Activated CD4-positive, alpha-beta T cell treated with anti-CD3 and anti-CD28 coated beads for 36 hours (primary cell): ENCODE results near the gene C17orf67. TPM values are rescaled to one million over a fixed set of nuclear protein-coding genes. Genes with fewer than 3 reads are reported as not detected.

Source experiments
- ATAC-seq: fragments of 200-7000 bp; cut with Tn5 transposase; one replicate; pipeline ENCODE4 v1.10.0; 2021; ENCODE audit warnings: mild to moderate bottlenecking, moderate library complexity
- CTCF ChIA-PET: fragments of 350-600 bp; sonication (Branson Sonifier 250); formaldehyde crosslinking; loops from one replicate; lab custom pipeline; 2021; ENCODE audit warnings: antibody characterized with exemption; lab: Charles Lee
- POLR2A ChIA-PET: fragments of 350-600 bp; sonication (Branson Sonifier 250); formaldehyde crosslinking; loops from one replicate; lab custom pipeline; 2021; ENCODE audit warnings: antibody characterized with exemption, inconsistent platforms; lab: Charles Lee
- DNase-seq: peaks from one replicate; pipeline ENCODE4 v3.0.0-alpha.2; 2020
- H3K27ac Mint-ChIP-seq: one replicate; pipeline ENCODE4 v1.8.0; 2021; ENCODE audit warnings: mixed read lengths
- H3K27me3 Mint-ChIP-seq: one replicate; pipeline ENCODE4 v1.8.0; 2021; ENCODE audit warnings: mixed read lengths
- H3K36me3 Mint-ChIP-seq: one replicate; pipeline ENCODE4 v1.8.0; 2021; ENCODE audit warnings: low read depth, mixed read lengths
- H3K4me1 Mint-ChIP-seq: one replicate; pipeline ENCODE4 v1.8.0; 2021; ENCODE audit warnings: mixed read lengths
- H3K4me3 Mint-ChIP-seq: one replicate; pipeline ENCODE4 v1.8.0; 2021; ENCODE audit warnings: mild to moderate bottlenecking, moderate library complexity, mixed read lengths
- H3K9me3 Mint-ChIP-seq: one replicate; pipeline ENCODE4 v1.8.0; 2021; ENCODE audit warnings: low read depth, mixed read lengths
- intact Hi-C, 2 experiments: fragments of 100-400 bp; cut with DNase I in 1 of 2; cut with micrococcal nuclease in 1 of 2; formaldehyde crosslinking; loops; one replicate each; pipeline versions ENCODE4 v1.14.2 to v1.15.1; 2022 to 2024; cut with DNase I, micrococcal nuclease
- total RNA-seq, 2 experiments: library from RNA; stranded (reverse); gene quantifications; one replicate each; pipeline ENCODE4 v1.2.3, GENCODE V29; 2021

The C17orf67 gene
- total RNA-seq, 2 experiments from 2014 or later: 4.0 to 5.0 TPM

DNA sequence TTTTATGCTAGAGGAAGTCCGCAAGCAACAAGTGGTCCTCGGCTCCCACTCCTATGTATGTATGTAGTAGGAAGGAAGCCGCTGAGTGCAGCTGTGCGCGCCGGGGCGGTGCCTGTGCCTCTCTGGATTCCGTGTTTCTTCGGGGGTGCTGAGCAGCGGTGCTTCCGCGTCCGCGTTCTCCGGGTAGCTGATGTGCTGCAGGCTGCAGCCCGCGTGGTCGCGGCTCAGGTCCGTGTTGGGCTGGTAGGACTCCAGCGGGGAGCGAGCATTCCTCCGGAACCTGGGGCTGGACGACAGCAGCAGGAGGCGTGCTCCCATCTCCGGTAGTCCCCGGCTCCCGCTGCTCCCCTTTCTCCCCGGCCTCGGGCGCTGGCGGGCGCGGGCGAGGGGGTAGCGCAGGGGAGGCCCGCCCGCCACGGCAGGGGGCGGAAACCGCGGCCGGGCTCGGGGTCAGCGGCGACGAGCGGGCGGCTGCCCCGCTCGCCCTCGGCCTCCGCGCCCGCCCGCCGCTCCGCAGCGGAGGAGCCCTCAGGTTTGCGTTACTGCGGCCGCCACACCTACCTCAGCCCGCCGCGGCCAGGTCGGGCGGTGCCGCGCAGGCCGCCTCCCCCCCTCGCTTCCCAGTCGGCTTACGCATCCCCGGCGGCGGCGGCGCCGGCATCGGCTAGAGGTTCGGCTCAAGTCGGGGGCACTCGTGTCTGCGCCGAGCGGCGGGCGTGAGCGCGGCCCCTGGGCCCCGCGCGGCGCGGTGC, 487 bp downstream of the C17orf67 start:
- Mint-ChIP-seq H3K36me3 (peaks cover 48% of the 10 kb centered on the region), H3K4me1 (peaks cover 56% of the 10 kb centered on the region), H3K27ac (peak overlapping the region; percentile 86), H3K27me3 (no peaks in the 10 kb centered on the region), H3K4me3 (peak overlapping the region; percentile 86), H3K9me3 (no peaks in the 10 kb centered on the region)
- DNase-seq (peak; percentile 76), ATAC-seq (peak; percentile 66)
- intact Hi-C loops: loop anchor here (1.0 to 10.0 kb wide), 13 partner anchors 14 to 1684 kb away; partner anchors contain the start of genes AKAP1 (in 2 of the 2), COIL (in 2 of the 2), DYNLL2 (in 1 of the 2) and MMD (in 1 of the 2)
- POLR2A ChIA-PET: interaction anchor here (1.4 kb wide), 1 partner anchor 128 kb away, joined by 3 read pairs; the partner anchor contains the start of gene COIL
- CTCF ChIA-PET: interaction anchor here (0.6 to 4.1 kb wide), 4 partner anchors 9 to 1767 kb away, joined by 4 to 26 read pairs (median 6); partner anchors contain the start of gene MRPS23

DNA sequence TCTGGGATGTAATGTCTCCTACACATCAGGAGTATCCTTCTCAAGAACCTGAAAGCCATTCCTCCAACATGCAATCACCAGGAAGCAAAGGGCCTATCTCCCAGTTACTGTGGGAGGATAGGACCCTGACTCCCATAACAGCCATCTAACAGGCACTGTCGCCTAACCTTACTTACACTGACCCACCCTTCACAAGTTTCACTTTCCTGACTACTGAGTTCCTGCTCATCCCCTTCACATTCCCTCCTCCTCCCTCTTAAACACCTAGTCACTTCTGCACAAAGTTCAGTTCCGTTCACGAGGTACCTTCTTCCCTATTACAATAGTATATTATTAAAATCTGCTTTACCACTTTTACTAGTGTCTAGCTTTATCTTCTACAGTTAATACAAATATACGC, 1.3 kb downstream of the C17orf67 start:
- Mint-ChIP-seq H3K4me3 (peak overlapping the region; percentile 86), H3K27me3 (no peaks in the 10 kb centered on the region), H3K4me1 (peaks cover 49% of the 10 kb centered on the region), H3K9me3 (no peaks in the 10 kb centered on the region), H3K27ac (peak overlapping the region; percentile 72), H3K36me3 (peaks cover 42% of the 10 kb centered on the region)
- DNase-seq (no peak), ATAC-seq (no peak)
- ChIA-PET CTCF (interaction anchor here (1.6 kb wide), 1 partner anchor 9 kb away, joined by 8 read pairs; no protein-coding TSS in a partner anchor), POLR2A (interaction anchor here (0.6 kb wide), 1 partner anchor 122 kb away, joined by 3 read pairs; no protein-coding TSS in a partner anchor)
- intact Hi-C loops: loop anchor here (2.0 to 10.0 kb wide), 10 partner anchors 14 to 1685 kb away; partner anchors contain the start of genes AKAP1 (in 1 of the 2), COIL (in 1 of the 2), DYNLL2 (in 1 of the 2) and MMD (in 1 of the 2)

- intact Hi-C loops: loop anchor here (2.0 to 10.0 kb wide), 10 partner anchors 13 to 1686 kb away; partner anchors contain the start of genes AKAP1 (in 1 of the 2), COIL (in 1 of the 2), DYNLL2 (in 1 of the 2) and MMD (in 1 of the 2)
- ChIA-PET POLR2A (interaction anchor here (0.6 kb wide), 1 partner anchor 123 kb away, joined by 3 read pairs; no protein-coding TSS in a partner anchor), CTCF (interaction anchor here (1.6 kb wide), 1 partner anchor 8 kb away, joined by 8 read pairs; no protein-coding TSS in a partner anchor)
- DNase-seq: no peak
- Mint-ChIP-seq H3K4me1 (peaks cover 41% of the 10 kb centered on the region), H3K4me3 (peak overlapping the region; percentile 86), H3K27ac (peak overlapping the region; percentile 21), H3K27me3 (no peaks in the 10 kb centered on the region), H3K36me3 (peaks cover 37% of the 10 kb centered on the region), H3K9me3 (no peaks in the 10 kb centered on the region)
- ATAC-seq: no peak
Measured at GRCh38 chr17:56831369-56832095, 2.2 kb downstream of the C17orf67 start.

- Mint-ChIP-seq H3K36me3 (peaks cover 34% of the 10 kb centered on the region), H3K4me3 (no peak overlapping the region), H3K4me1 (peaks cover 37% of the 10 kb centered on the region), H3K9me3 (no peaks in the 10 kb centered on the region), H3K27me3 (no peaks in the 10 kb centered on the region), H3K27ac (peak overlapping the region; percentile 29)
- ATAC-seq (no peak), DNase-seq (no peak)
- intact Hi-C loops: loop anchor here (5.0 to 10.0 kb wide), 6 partner anchors 131 to 1686 kb away; partner anchors contain the start of genes AKAP1 (in 1 of the 2), COIL (in 1 of the 2), DYNLL2 (in 1 of the 2) and MMD (in 1 of the 2)
- ChIA-PET CTCF (no interaction called here), POLR2A (no interaction called here)
Measured at GRCh38 chr17:56830726-56831368, 2.9 kb downstream of the C17orf67 start.

GRCh38 chr17:56826611-56827414, 6.9 kb downstream of the C17orf67 start:
- no peak for ATAC-seq
- Mint-ChIP-seq H3K4me3 (no peak overlapping the region), H3K4me1 (peaks cover 28% of the 10 kb centered on the region), H3K27ac (no peak overlapping the region), H3K9me3 (no peaks in the 10 kb centered on the region), H3K36me3 (peaks cover 28% of the 10 kb centered on the region), H3K27me3 (no peaks in the 10 kb centered on the region)
- ChIA-PET POLR2A (no interaction called here), CTCF (interaction anchor here (1.1 to 1.3 kb wide), 2 partner anchors 10 to 113 kb away, joined by 3 to 5 read pairs; no protein-coding TSS in a partner anchor)
- intact Hi-C loops: no loop called here
- no peak for DNase-seq

DNA sequence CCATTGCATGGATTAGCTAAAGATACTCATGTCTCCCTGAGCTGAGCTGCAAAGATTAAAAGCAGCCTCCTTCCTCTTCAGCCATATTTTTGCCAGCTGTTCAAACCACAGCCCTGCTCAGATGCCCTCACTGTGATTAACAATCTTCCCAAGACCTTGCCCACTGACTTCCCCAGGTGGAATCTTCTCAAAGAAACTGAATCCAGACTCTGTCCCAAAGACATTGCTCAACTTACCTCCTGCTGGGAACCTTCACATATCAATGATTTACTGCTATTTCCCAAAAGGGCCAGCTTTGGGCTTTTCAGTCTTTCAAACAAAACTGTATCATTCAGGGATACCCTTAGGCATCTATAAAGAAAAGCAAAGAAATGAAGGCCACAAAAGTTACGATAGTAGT, 9.2 kb downstream of the C17orf67 start:
- H3K9me3 Mint-ChIP-seq: no peaks in the 10 kb centered on the region

DNA sequence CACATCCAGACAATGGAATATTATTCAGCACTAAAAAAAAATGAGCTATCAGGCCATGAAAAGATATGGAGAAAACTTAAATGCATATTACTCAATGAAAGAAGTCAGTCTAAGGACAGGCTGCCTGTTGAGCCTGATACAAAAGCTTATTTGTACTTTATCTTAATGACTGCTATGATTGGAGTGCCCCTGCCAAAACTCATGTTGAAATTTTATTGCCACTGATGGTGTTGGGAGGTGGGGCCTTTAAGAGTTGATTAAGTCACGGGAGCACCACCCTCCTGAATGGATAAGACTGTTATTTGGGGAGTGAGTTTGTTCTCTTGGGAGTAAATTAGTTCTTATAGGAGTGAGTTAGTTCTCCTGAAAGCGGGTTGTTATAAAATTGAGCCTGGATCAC, 9.9 kb downstream of the C17orf67 start:
- Mint-ChIP-seq H3K9me3 (no peaks in the 10 kb centered on the region), H3K27me3 (no peaks in the 10 kb centered on the region), H3K4me3 (no peak overlapping the region), H3K4me1 (peaks cover 20% of the 10 kb centered on the region), H3K36me3 (peaks cover 14% of the 10 kb centered on the region), H3K27ac (no peak overlapping the region)
- intact Hi-C loops: no loop called here
- ATAC-seq (no peak), DNase-seq (no peak)
- ChIA-PET POLR2A (no interaction called here), CTCF (interaction anchor here (0.7 to 2.9 kb wide), 5 partner anchors 9 to 116 kb away, joined by 3 to 12 read pairs (median 4); no protein-coding TSS in a partner anchor)

More for the DNA sequence above, 9.2 kb downstream of the C17orf67 start:
- DNase-seq: no peak
- no peak overlapping the region for H3K4me3 Mint-ChIP-seq
- no peaks in the 10 kb centered on the region for H3K27me3 Mint-ChIP-seq
- ChIA-PET POLR2A (no interaction called here), CTCF (interaction anchor here (0.8 to 2.9 kb wide), 8 partner anchors 8 to 224 kb away, joined by 3 to 12 read pairs (median 4); no protein-coding TSS in a partner anchor)
- intact Hi-C loops: no loop called here
- peaks cover 16% of the 10 kb centered on the region for H3K4me1 Mint-ChIP-seq
- no peak for ATAC-seq
- peaks cover 14% of the 10 kb centered on the region for H3K36me3 Mint-ChIP-seq
- H3K27ac Mint-ChIP-seq: peak overlapping the region; percentile 17

DNA sequence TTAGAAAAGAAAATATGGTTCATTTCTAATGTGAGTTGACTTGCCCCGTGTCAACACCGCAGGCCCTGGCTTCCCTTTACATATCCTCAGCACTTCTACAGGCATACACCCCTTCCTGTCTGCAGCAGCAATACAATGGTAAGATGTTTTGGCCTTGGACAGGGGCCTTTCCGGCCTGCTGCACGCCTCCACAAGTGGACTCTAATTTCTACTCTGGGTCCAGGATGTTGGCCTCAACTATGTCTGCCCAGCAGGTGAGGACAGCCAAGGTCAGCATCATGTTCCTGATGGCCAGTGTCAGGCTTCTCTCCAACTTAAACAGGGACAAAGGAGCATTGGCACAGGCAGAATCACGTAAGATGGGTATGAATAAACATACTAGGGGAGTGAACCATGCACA, 11.0 kb downstream of the C17orf67 start:
- DNase-seq: no peak
- ChIA-PET POLR2A (no interaction called here), CTCF (interaction anchor here (1.4 to 2.3 kb wide), 3 partner anchors 10 to 117 kb away, joined by 4 to 8 read pairs (median 5); no protein-coding TSS in a partner anchor)
- intact Hi-C loops: no loop called here
- Mint-ChIP-seq H3K4me3 (no peak overlapping the region), H3K4me1 (peaks cover 22% of the 10 kb centered on the region), H3K9me3 (no peaks in the 10 kb centered on the region), H3K27ac (no peak overlapping the region), H3K27me3 (no peaks in the 10 kb centered on the region), H3K36me3 (peaks cover 10% of the 10 kb centered on the region)
- ATAC-seq: no peak

- ChIA-PET CTCF (interaction anchor here (0.8 to 4.6 kb wide), 5 partner anchors 13 to 322 kb away, joined by 3 to 26 read pairs (median 4); partner anchors contain the start of genes C17orf67 and DGKE), POLR2A (interaction anchor here (0.9 kb wide), 1 partner anchor 35 kb away, joined by 3 read pairs; no protein-coding TSS in a partner anchor)
- H3K4me3 Mint-ChIP-seq: no peak overlapping the region
- peaks cover 10% of the 10 kb centered on the region for H3K36me3 Mint-ChIP-seq
- no peaks in the 10 kb centered on the region for H3K27me3 Mint-ChIP-seq
- H3K27ac Mint-ChIP-seq: peak overlapping the region; percentile 49
- intact Hi-C loops: no loop called here
- ATAC-seq (peak; percentile 76), DNase-seq (peak; percentile 18)
- H3K9me3 Mint-ChIP-seq: no peaks in the 10 kb centered on the region
- H3K4me1 Mint-ChIP-seq: peaks cover 22% of the 10 kb centered on the region
Measured at GRCh38 chr17:56821847-56822534, 11.7 kb downstream of the C17orf67 start.
